Measurements from ENCODE around the gene MIER1.
"Not testable (repeated sequence)": the region's sequence is repeated elsewhere in the genome, so short reads cannot be mapped to it uniquely, and the experiment has no call there.

The MIER1 gene

DNA sequence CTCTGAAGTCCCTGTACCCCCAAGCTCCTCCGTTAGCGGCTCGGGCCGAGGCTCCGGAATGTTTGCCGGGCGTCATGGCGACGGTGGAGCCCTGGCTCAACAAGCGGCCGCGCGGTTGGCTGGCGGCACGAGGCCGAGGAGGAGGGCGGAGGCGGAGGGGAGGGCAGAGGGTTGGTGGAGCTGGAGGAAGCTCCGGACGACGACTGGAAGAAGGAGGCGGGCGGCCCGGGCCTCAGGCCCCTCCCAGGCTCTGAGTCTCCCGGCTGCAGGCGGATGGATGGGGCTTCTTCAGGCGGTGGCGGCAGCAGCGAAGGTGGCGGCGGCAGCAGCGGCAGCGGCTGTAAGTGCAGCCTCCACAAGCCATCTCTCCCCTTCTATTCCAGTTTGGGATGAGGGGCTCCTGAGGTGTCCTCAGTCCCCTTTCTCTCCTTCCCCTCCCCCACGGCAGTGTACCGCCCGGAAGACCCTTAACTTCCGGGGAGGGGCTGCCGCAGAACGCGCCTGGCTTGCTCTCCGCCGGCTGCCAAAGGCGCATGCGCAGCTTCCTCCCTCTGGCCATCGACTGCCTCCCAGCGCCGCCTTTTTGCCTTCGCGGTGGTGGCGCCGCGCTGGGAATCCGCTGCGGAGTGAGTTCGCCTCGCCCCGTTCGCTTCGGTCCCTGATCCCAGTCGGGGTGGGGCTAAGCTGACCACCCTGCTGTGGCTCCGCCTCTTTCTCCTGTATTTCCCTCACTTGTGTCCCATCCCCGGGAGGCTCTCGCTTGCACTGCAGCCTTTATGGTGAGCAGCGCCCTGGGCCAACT lies at the start of gene MIER1, which contains the start of gene DNAI4:
Gene MIER1 (plus strand): TSS at position 235 of the 802 bp plus-strand sequence. CDS start 39 bp downstream, at position 274.
Gene DNAI4 (minus strand): TSS at position 101 of the 802 bp plus-strand sequence. CDS start 25 bp downstream, at position 76.
- in situ Hi-C loops (cut with MboI; ENCODE audit: low sequenced_read_pairs) = no loop called here

DNA sequence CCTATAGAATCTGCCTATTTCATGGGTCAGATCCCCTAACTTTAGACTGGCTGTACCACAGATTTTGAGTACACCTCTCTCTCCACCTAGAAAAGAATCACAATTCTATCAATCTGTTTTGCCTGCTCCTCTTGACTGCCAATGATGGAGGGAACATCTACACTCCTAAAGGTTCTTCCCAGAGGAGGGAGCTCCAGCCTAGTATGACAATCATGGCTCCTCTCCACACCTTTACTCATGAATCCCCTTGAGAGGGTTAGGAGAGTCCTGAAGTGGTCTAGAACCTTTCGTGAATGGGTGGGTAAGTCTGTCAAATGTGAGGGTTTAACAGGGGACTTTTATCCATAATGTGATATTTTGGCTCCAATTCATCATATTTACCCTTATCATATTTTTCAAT lies 48.1 kb upstream of the MIER1 start:
- in situ Hi-C loops (cut with MboI; ENCODE audit: low sequenced_read_pairs) = no loop called here

DNA sequence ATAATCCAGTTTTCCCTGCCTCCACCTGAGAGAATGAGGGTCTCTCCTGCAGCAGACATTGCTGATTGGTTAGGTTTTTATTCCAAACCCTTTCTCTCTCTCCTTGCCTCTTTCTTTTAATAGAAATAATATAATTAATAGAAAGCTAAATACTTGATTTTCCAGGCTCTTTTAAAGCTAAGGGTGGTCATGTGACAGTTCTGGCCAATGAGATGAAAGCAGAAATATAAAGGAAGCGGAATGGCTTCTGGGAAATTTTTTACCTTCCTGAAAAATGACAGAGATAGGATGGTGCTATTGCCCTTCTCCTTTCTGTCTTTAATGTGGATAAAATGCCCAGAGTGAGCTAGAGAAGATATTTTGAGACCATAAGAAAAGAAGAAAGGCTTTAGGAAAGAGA lies 35.8 kb upstream of the MIER1 start:
- in situ Hi-C loops (cut with MboI; ENCODE audit: low sequenced_read_pairs) = no loop called here

DNA sequence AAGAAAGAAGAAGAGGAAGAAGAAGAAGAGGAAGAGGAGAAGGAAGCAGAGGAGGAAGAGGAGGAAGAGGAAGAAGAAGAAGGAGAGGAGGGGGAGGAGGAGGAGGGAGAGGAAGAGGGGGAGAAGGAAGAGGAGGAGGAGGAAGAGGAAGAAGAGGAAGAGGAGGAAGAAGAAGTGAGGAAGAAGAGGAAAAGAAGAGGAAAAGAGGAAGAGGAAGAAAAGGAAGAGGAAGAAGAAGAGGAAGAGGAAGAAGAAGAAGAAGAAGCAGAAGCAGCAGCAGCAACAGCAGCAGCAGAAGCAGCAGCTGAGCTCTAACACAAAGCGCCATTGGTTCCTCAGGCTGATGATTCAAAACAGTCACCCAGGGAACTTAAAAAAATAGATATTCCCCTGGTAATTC lies 34.2 kb upstream of the MIER1 start:
- in situ Hi-C loops (cut with MboI; ENCODE audit: low sequenced_read_pairs) = no loop called here

DNA sequence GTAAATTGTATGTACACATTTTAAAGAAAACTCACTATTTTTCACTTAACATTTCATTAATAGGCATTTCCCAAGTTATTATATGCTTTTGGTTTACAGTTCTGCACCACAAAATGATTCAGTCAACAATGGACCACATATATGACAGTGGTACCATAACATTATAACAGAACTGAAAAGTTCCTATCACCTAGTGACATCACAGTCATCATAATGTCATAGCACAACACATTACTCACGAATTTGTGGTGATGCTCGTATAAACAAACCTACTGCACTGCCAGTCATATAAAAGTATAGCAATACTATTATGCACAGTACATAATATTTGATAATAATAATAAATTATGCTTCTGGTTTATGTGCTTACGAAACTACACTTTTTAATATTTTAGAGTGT lies 31.1 kb upstream of the MIER1 start:
- in situ Hi-C loops (cut with MboI; ENCODE audit: low sequenced_read_pairs) = no loop called here

DNA sequence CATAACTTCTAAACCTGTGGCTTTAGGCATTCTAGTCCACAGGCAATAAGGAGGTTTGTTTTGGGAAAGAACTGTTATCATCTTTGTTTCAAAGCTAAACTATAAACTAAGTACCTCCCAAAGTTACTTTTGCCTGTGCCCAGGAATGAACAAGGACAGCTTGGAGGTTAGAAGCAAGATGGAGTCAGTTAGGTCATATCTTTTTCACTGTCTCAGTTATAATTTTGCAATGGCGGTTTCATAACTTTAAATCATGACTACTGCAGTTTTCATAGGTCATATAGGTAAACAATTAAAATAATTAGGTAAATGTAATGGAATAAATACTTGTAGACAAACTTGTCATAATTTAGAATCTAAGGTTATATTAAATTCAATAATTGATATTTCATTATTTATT lies 9.6 kb upstream of the MIER1 start:
- in situ Hi-C loops (cut with MboI; ENCODE audit: low sequenced_read_pairs) = not testable (repeated sequence)

DNA sequence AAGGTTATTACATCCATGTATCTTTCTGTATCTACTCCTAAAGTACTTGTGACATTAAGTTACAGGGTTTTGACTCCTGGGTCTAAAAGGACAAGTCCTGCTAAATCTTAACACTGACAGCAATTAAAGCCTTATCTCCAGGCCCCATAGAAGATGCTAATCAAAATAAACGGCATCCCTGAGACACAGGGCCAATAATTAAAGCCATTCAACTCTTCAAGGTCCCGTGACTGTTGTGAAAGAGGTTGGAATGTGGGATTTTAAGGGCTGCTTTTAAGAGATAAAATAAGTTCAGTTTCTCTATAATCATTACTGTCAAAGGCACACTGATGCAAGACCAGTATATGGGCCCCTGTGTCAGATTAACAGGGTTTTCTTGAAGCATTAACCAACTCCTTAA lies 8.5 kb upstream of the MIER1 start:
- in situ Hi-C loops (cut with MboI; ENCODE audit: low sequenced_read_pairs) = no loop called here

DNA sequence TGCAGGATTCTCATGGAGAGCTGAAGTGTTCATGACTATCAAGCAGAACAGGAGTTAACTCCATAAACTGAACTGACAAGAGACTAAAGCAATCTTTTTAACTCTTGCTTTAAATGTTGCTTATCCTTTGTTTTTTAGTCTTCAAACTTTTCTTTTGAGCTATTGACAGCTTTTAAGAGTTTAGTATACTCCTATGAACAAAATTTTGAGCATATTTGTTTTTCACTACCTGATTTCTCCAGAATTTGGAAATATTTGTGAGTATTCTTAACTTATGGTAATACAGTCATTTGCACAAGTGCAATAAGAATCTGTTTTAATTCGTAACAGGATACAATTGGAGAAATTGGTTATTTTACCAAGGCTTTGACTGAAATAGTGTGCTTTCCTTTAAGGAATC lies 7.3 kb upstream of the MIER1 start:
- in situ Hi-C loops (cut with MboI; ENCODE audit: low sequenced_read_pairs) = no loop called here

DNA sequence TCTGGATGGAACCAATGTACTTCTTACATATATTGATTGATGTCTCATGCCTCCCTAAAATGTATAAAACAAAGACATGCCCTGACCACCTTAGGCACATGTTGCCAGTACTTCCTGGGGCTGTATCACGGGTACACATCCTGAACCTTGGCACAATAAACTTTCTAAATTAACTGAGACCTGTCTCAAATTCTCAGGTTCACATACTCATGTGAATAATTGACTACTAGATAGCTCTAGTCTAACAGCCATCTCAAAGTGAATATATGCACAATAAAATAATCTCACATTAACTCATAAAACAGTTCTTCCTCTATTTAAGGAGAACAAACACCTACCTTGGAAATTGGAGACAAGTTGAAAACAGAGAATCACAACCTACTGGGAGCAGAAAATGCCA lies 5.7 kb upstream of the MIER1 start:
- in situ Hi-C loops (cut with MboI; ENCODE audit: low sequenced_read_pairs) = no loop called here

DNA sequence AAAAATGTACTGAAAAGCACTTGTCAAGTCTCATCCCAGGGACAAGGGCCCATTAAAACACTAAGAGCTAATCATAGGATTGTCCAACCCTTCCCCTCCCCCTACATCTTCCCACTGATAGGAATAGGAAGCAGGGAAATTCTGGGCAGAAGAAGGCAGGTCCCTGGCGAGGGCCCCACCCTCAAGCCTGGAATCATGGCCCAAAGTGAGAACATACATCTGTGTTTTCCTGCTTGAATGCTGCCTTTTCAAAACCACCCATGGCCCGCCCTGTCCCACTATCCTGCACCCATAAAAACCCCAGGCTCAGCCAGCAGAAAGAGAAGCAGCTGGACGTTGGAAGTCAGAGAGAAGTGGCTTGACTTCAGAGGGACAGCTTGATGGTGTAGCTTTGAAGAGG lies 5.0 kb upstream of the MIER1 start:
- in situ Hi-C loops (cut with MboI; ENCODE audit: low sequenced_read_pairs) = no loop called here

DNA sequence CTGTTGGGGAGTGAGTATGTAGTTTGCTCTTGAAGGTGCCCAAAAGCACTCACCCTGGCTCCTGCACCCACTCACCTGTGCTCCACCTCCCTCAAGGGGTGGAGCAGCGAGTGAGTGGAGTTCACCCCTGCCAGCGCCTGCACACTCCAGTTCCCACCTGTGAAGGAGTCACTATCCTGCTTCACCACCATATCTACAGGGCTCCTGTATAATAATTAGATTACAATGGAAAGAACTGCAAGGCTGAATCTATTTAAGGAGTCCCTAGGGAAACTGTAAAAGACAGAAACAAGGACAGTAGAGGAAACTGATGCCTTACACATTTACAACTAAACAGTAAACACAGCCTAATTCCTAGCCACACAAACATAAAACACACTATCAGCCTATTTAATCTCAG lies 4.2 kb upstream of the MIER1 start:
- in situ Hi-C loops (cut with MboI; ENCODE audit: low sequenced_read_pairs) = no loop called here

DNA sequence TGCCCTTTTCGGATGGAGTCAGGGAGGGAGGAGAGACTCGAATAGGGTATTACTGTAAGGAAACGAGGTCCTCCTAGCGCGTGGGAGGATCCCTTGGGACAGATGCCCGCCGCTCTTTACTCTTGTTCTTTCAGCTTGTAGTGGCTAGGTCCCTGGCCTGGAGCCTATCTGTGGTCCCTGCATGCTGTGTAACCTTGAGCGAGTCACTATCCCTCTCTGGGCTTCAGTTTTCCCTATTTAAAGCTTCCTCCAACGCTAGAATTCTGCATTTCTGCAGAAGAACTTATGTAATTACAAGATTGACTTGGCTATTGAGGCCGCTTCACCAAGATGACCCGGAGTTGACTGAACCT lies 744 bp downstream of the MIER1 start:
- in situ Hi-C loops (cut with MboI; ENCODE audit: low sequenced_read_pairs) = no loop called here

DNA sequence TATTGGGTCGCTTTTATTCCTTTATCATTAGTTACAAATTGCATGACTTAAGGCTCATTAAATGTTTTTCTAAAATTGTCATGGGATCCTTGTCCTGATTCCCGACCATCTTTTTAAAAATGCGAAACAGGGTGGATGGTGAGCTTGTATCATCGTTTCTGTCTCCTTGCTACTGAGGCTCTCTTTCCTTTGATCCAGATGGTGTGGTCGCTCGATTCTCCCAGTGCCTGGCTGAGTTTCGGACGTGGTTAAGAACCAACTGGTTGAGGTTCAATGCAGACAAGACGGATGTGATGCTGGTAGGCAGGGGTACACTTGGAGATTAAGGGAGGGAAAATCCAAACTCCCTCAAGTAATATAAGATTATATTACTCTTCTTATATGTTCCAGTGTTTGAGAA lies 1.2 kb downstream of the MIER1 start:
- in situ Hi-C loops (cut with MboI; ENCODE audit: low sequenced_read_pairs) = no loop called here

DNA sequence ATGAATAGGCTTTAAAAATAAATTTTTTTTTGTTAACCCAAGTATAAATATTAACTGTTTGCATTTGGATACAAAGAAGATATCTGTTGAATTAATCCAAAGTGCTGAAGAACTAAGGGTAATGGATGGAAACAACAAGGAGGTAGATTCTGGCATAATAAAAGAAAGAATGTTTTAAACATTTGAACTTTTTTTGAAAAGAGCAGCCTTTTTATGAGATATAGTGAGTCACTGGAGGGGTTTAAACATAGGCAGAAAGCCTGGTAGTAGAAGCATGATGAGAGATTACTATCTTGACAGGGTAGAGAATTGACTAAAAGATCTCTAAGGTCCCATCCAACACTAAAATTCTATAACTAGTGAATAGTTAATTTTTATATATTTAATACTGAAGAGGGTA lies 2.7 kb downstream of the MIER1 start:
- in situ Hi-C loops (cut with MboI; ENCODE audit: low sequenced_read_pairs) = no loop called here

DNA sequence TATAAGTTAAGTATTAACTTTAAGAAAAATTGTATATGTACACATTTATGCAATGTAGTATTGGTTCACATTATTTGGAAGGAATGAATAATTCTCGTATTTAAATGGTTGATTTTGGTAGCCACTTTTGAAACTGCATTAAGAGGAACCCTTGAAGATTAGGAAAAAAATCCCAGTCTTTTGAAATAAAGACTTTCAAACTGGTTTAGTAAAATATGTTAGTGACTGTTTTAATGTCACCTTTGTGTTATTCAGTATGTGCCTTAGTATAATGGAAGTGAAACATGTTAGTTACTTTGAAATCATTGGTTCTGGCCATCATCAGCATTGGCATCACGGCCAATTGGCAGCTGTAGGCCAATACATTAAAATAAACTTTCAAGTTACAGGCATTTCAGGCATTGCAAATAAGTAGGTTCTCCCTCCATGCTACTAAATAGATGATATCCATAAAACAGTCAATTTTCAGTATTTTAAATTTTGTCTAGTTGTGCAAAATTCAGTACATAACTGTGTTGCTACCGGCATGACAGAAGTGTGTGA lies 4.4 kb downstream of the MIER1 start:
- in situ Hi-C loops (cut with MboI; ENCODE audit: low sequenced_read_pairs) = no loop called here

DNA sequence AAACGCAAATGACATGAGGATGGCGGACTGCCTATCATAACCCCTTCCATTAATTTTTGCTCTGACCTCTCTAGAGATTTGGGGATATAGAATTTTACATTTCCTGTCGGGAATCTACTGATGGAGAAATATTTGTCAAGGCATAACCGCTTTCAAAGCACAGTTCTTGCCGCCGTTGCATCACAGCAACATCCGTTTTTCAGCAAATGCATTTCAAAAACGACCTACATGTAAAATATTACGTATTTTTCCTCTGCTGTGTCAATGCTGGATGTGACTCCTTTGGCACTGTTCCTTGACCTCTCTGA lies 4.9 kb downstream of the MIER1 start:
- in situ Hi-C loops (cut with MboI; ENCODE audit: low sequenced_read_pairs) = no loop called here

DNA sequence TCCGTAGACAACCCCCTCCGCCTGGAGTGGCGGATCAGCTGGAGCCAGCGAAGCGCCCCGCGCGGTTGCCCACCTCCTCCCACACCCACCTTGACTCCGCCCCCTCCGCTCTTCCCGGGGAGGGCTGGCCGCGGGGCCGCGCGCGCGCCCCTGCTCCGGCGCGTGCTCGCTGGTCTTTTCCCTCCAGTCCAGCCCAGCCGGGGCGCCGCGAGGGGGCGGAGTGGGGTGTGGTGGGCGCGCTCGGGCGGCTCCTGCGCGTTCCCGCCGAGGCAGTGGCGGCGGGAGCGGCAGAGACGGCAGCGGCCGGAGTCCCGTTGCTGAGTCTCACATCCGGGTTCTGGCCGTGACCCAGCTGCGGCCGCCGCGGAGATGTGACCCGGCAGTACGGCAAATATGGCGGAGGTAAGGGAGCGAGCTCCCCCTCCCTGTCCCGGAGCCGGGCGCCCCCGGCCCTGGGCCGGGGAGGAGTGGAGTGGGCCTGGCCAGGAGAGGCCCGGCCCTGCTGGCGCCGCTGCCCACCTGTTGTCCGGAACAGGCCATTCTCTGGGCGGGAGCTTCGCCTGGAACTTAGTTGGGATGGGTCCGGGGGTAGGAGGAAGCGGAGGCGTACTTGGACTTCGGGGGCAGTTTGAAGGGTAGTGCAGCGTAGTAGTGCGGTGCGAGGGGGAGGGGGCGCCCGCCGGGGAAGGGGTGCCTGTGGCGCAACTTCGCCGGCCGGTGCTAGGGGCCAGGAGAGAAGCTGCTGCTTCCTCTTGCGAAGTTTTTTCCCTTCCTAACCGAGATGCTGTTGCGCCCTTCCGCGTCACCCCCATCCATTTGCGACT lies 5.4 kb downstream of the MIER1 start:
- in situ Hi-C loops (cut with MboI; ENCODE audit: low sequenced_read_pairs) = no loop called here

DNA sequence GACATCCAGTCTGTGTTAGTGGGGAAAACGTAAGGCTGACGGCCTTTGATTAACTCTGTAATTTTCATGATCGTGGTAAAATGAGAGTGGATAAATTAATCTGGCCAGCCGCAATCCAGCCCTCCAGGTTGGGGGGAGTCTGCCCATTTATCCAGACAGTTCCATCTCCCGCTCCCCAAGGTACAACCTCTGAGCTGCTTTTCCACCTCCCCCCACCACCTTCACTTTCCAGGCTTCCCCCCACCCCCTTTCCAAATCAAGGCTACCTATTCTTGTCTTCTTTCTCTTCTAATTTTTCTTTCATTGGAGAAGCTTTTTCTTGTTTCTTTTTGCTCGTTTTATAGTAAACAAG lies 6.0 kb downstream of the MIER1 start:
- in situ Hi-C loops (cut with MboI; ENCODE audit: low sequenced_read_pairs) = no loop called here

DNA sequence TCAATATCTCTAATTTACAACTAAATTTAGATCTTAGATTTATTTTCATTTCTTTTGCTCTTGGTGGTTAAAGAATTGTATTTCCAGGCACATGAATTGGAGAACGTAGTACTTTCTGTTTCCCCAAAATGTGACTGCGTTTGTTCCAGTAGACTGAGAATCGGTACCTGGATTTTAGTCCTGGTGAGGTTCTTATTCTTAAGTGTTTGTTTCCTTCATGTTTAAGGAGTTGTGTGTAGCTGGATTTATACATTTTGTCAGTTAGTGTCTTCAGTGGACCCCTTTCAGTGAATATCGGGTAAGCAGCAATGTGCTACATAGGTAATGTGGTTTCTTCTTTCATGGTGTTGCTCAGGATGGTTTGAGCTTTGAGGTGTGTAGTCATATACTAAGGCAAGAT lies 6.8 kb downstream of the MIER1 start:
- in situ Hi-C loops (cut with MboI; ENCODE audit: low sequenced_read_pairs) = no loop called here

DNA sequence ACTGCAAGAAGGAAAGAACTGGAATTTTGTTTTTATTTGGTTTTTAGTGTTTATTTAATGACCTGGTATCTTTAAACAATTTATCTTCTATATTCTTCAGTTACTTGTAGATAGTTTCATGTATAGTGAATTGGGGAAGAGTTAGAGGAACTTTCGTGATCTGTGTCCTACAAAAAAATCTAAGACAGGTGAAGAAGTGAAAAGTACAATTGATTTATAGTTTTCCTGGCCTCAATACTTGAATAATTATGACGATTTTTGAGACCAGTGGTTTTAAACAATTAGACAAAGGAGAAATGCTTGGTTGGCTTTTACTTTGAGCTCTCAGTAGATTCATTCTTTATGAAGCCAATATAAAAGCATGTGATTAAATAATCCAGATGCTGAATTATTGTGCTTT lies 7.5 kb downstream of the MIER1 start:
- in situ Hi-C loops (cut with MboI; ENCODE audit: low sequenced_read_pairs) = no loop called here

DNA sequence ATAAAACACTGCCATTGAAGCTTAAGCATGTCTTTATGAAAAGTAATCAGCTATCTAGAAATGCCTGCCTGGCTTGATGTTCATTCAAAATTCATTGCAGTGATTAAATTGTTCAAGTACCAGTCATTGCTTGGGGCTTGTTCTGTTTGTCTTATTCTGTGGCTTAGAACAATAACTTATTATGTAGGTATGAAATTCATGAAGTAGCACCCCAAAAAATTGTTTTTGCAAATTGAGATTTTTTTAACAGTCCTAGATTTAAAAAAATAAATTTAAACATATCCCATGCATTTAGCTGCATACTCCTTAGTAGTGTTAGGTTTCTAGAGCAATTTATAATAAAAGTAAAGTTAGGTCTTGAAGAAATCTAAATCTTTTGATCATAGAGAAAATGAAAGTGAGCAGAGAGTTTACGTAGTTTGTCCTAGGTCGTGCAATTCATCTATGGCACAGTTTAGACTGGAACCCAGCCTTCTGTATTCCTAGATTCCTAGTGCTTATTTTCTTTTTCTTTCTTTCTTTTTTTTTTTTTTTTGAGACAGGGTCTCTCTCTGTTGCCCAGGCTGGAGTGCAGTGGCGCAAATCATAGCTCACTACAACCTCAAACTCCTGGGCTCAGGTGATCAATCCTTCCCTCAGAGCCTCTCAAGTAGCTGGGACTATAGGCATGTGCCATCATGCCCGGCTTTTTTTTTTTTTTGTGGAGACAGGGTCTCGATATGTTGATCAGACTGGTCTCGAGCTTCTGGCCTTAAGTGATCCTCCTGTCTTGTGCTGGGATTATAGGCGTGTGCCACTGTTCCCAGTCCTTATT lies 9.3 kb downstream of the MIER1 start:
- in situ Hi-C loops (cut with MboI; ENCODE audit: low sequenced_read_pairs) = no loop called here
